Endothelial cell of umbilical vein (primary cell): ENCODE results near the gene TMEM108. TPM values are rescaled to one million over a fixed set of nuclear protein-coding genes. Genes with fewer than 3 reads are reported as not detected.

Experiments used
- BruUV-seq: library from RNA; stranded (reverse); fragments of 400-500 nt; replicated peaks from 2 replicates; lab custom pipeline; 2021; lab: Mats Ljungman, UMichigan
- CTCF ChIA-PET: fragments of 300-600, 350-600 bp; sonication (Branson Sonifier 250); formaldehyde crosslinking; loops from one replicate; lab custom pipeline; 2021; ENCODE audit warnings: antibody characterized with exemption, inconsistent platforms; lab: Charles Lee
- POLR2A ChIA-PET: fragments of 300-600, 350-600 bp; sonication (Branson Sonifier 250); formaldehyde crosslinking; loops from one replicate; lab custom pipeline; 2021; ENCODE audit warnings: antibody characterized with exemption, inconsistent platforms; lab: Charles Lee
- DNase-seq: peaks from one replicate; pipeline ENCODE4 v3.0.0-alpha.2; 2011; ENCODE audit warnings: low read depth, low spot score
- FAIRE-seq: peaks from 2 replicates; lab custom pipeline; 2011; peaks lifted over from hg19 to GRCh38; lab: Jason Lieb, UNC
- H2AFZ ChIP-seq: 2 replicates; pipeline ENCODE4 v1.6.0; 2012; ENCODE audit warnings: low read depth, low read length, control low read depth, inconsistent platforms
- H3K27ac ChIP-seq: 2 replicates; pipeline ENCODE4 v1.5.1; 2011; ENCODE audit warnings: low read depth, mild to moderate bottlenecking, control low read depth, low read length, moderate library complexity; ENCODE audit not compliant: insufficient read depth
- H3K27me3 ChIP-seq, 2 experiments: 2 replicates each; pipeline versions ENCODE4 v1.6.0 to v1.6.1; 2011; ENCODE audit warnings: low read length in 2 of 2, mixed read lengths in 1 of 2; ENCODE audit not compliant: control insufficient read depth in 2 of 2, insufficient read depth in 2 of 2
- H3K36me3 ChIP-seq, 2 experiments: 2 replicates in 1 of 2; 3 replicates in 1 of 2; pipeline ENCODE4 v1.5.1; 2011; ENCODE audit warnings: low read length in 2 of 2, mild to moderate bottlenecking in 1 of 2, moderate library complexity in 1 of 2; ENCODE audit not compliant: control insufficient read depth in 2 of 2, insufficient read depth in 2 of 2; ENCODE audit errors: extremely low read depth in 1 of 2
- H3K4me1 ChIP-seq: 3 replicates; pipeline ENCODE4 v1.5.1; 2011; ENCODE audit warnings: mild to moderate bottlenecking, low read length; ENCODE audit not compliant: control insufficient read depth, insufficient read depth; ENCODE audit errors: extremely low read depth
- H3K4me2 ChIP-seq: 2 replicates; pipeline ENCODE4 v1.6.1; 2011; ENCODE audit warnings: low read length, control low read depth, mixed read lengths; ENCODE audit not compliant: insufficient read depth
- H3K4me3 ChIP-seq, 3 experiments: fragments of 200-600 bp in 1 of 3; sonication (generic), shearing (Covaris generic) in 1 of 3; replicated peaks in 1 of 3; 2 replicates each; pipeline ENCODE4 v1.5.1; 2011 to 2016; ENCODE audit warnings: control low read depth in 3 of 3, low read length in 3 of 3, mild to moderate bottlenecking in 2 of 3, inconsistent platforms in 1 of 3, low read depth in 1 of 3, moderate library complexity in 1 of 3; ENCODE audit not compliant: insufficient read depth in 1 of 3
- H3K79me2 ChIP-seq: 2 replicates; pipeline ENCODE4 v1.6.0; 2012; ENCODE audit warnings: low read length, inconsistent platforms; ENCODE audit not compliant: control insufficient read depth, insufficient read depth
- H3K9ac ChIP-seq: replicated peaks from 2 replicates; pipeline ENCODE3; 2011; ENCODE audit warnings: low read length, control low read depth; ENCODE audit not compliant: insufficient read depth; ENCODE audit errors: extremely low read depth
- H3K9me1 ChIP-seq: replicated peaks from 3 replicates; pipeline ENCODE4 v1.6.0; 2011; ENCODE audit warnings: mild to moderate bottlenecking, low read length; ENCODE audit not compliant: control insufficient read depth, insufficient read depth; ENCODE audit errors: extremely low read depth
- H3K9me3 ChIP-seq: replicated peaks from 2 replicates; pipeline ENCODE4 v1.5.1; 2012; ENCODE audit warnings: low read length, inconsistent platforms; ENCODE audit not compliant: control insufficient read depth, insufficient read depth
- H4K20me1 ChIP-seq: replicated peaks from 2 replicates; pipeline ENCODE3; 2011; ENCODE audit warnings: mild to moderate bottlenecking, low read length; ENCODE audit not compliant: control insufficient read depth, insufficient read depth; ENCODE audit errors: extremely low read depth
- CTCF ChIP-seq, 2 donors: IDR thresholded peaks; 1 replicate in 1 of 2; 2 replicates in 1 of 2; pipeline ENCODE4 v1.5.1; 2011; ENCODE audit warnings: low read length in 2 of 2, mild to moderate bottlenecking in 2 of 2, moderate library complexity in 2 of 2, control low read depth in 1 of 2, inconsistent platforms in 1 of 2, low read depth in 1 of 2; ENCODE audit not compliant: insufficient read depth in 1 of 2; ENCODE audit errors: extremely low read depth in 1 of 2
- EZH2 ChIP-seq: IDR thresholded peaks from 2 replicates; pipeline ENCODE4 v1.6.1; 2012; ENCODE audit warnings: borderline replicate concordance, low read depth, mild to moderate bottlenecking, moderate library complexity, low read length, inconsistent platforms; ENCODE audit not compliant: severe bottlenecking
- FOS ChIP-seq: IDR thresholded peaks from 2 replicates; pipeline ENCODE4 v1.6.1; 2011; ENCODE audit warnings: mild to moderate bottlenecking, low read length, moderate library complexity, borderline replicate concordance; ENCODE audit not compliant: insufficient read depth
- GATA2 ChIP-seq: IDR thresholded peaks from 2 replicates; pipeline ENCODE4 v1.7.0; 2011; ENCODE audit warnings: low read depth, mild to moderate bottlenecking, moderate library complexity, mixed read lengths, low read length; ENCODE audit not compliant: insufficient read length, insufficient read depth
- JUN ChIP-seq: IDR thresholded peaks from 2 replicates; pipeline ENCODE4 v1.6.1; 2011; ENCODE audit warnings: borderline replicate concordance, low read depth; ENCODE audit not compliant: insufficient read length, insufficient read depth
- MAX ChIP-seq: IDR thresholded peaks from 2 replicates; pipeline ENCODE4 v1.6.1; 2011; ENCODE audit not compliant: insufficient read depth, insufficient read length
- MYC ChIP-seq: IDR thresholded peaks from one replicate; pipeline ENCODE4 v1.6.1; 2011; ENCODE audit warnings: mild to moderate bottlenecking, low read depth, low read length
- POLR2A ChIP-seq: IDR thresholded peaks from 2 replicates; pipeline ENCODE4 v1.6.1; 2012; ENCODE audit warnings: low read depth, mild to moderate bottlenecking, control low read depth, low read length
- POLR2AphosphoS5 ChIP-seq: IDR thresholded peaks from 2 replicates; pipeline ENCODE4 v1.6.1; 2012; ENCODE audit warnings: low read depth, mild to moderate bottlenecking, control low read depth, low read length, moderate library complexity; ENCODE audit not compliant: insufficient read depth
- dilution Hi-C: fragments of 300-500 bp; cut with MboI; formaldehyde crosslinking; loops from one replicate; pipeline ENCODE4 v1.15.0; 2019; ENCODE audit warnings: low sequenced_read_pairs; ENCODE audit not compliant: extremely low pct_ligation_motif_present
- intact Hi-C: fragments of 100-400 bp; cut with micrococcal nuclease; formaldehyde crosslinking; loops from one replicate; pipeline ENCODE4 v1.10.0; 2022
- polyA plus RNA-seq, 4 experiments: library from polyadenylated mRNA; depleted of rRNA in 3 of 4; stranded (reverse) in 3 of 4; unstranded in 1 of 4; fragments of >200 nt; gene quantifications; 2 replicates each; pipeline versions ENCODE4 v1.2.1 to v1.2.3, GENCODE V29; 2011 to 2012; ENCODE audit warnings: missing spikeins in 1 of 4
- total RNA-seq: library from RNA; stranded (reverse); gene quantifications from 2 replicates; pipeline ENCODE4 v1.2.3, GENCODE V29; 2021

TMEM108 gene
- total and polyA plus RNA-seq, 2 donors (not counting 3 experiments of a cell fraction or from before 2014, with no cell fraction given), result 0.40 to 1.1 TPM

DNA sequence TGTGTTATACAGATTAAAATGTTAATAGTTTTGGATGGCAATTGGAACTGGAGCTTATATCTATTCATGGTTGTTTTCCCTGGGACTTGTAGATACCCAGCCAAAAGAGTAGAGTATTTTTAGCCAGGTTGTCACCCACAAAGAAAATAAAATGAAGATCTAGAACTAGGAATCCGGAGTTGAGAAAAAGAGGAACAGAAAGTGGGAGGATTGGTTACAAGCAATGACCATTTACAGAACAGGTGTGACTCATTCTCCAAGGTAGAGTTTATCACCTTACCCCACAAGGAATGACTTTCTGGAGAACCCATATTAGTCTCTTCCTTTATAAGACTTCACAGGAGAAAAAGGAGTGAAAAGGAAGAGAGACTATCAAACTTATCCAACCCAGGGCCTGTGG lies 99.8 kb downstream of the TMEM108 start:
- Histone ChIP-seq H4K20me1 (no peaks in the 10 kb centered on the region), H2AFZ (no peak overlapping the region), H3K9me1 (no peaks in the 10 kb centered on the region), H3K4me1 (no peaks in the 10 kb centered on the region), H3K27me3 (no peaks in the 10 kb centered on the region), H3K9me3 (no peaks in the 10 kb centered on the region), H3K9ac (no peak overlapping the region), H3K4me2 (no peak overlapping the region), H3K27ac (no peak overlapping the region), H3K36me3 (no peaks in the 10 kb centered on the region), H3K4me3 (no peak overlapping the region), H3K79me2 (no peaks in the 10 kb centered on the region)
- DNase-seq (no peak), FAIRE-seq (no peak)
- TF ChIP-seq GATA2, result no peak
- dilution Hi-C loops, result no loop called here
- POLR2A ChIA-PET, result no interaction called here
- CTCF ChIA-PET, result no interaction called here
- intact Hi-C loops, result no loop called here
- BruUV-seq, result no TSS peak

GRCh38 chr3:133152056-133152455 lies 113.9 kb downstream of the TMEM108 start:
- Histone ChIP-seq H3K4me3 (no peak overlapping the region), H4K20me1 (no peaks in the 10 kb centered on the region), H3K27me3 (no peaks in the 10 kb centered on the region), H3K9me3 (no peaks in the 10 kb centered on the region), H2AFZ (no peak overlapping the region), H3K36me3 (no peaks in the 10 kb centered on the region), H3K27ac (no peak overlapping the region), H3K4me1 (no peaks in the 10 kb centered on the region), H3K79me2 (no peaks in the 10 kb centered on the region), H3K4me2 (no peak overlapping the region), H3K9ac (no peak overlapping the region), H3K9me1 (no peaks in the 10 kb centered on the region)
- no TSS peak for BruUV-seq
- intact Hi-C loops (no loop called here), dilution Hi-C loops (no loop called here)
- FAIRE-seq (no peak), DNase-seq (no peak)
- CTCF ChIA-PET, result interaction anchor here (0.7 kb wide), 1 partner anchor 28 kb away, joined by 3 read pairs; no protein-coding TSS in a partner anchor
- POLR2A ChIA-PET, result no interaction called here
- TF ChIP-seq JUN, result no peak
- no peak for TF ChIP-seq MAX
- no peak for TF ChIP-seq EZH2
- no peak for TF ChIP-seq FOS
- no peak for TF ChIP-seq POLR2AphosphoS5
- TF ChIP-seq POLR2A, result no peak
- TF ChIP-seq CTCF (IDR thresholded peaks at IDR 0.05; ENCODE audit: extremely low read depth in 1 of 2, insufficient read depth in 1 of 2, low read depth in 1 of 2, low read length in 2 of 2), result no peak
- TF ChIP-seq MYC, result no peak
- TF ChIP-seq GATA2, result no peak
